Keratinocyte (primary cell): ENCODE measurements around the gene COL25A1. TPM values are rescaled to one million over a fixed set of nuclear protein-coding genes. Genes with fewer than 3 reads are reported as not detected.

ENCODE experiments used
- DNase-seq: peaks from one replicate; pipeline ENCODE4 v3.0.0-alpha.2; 2011; ENCODE audit warnings: low read depth, missing footprints, low spot score
- FAIRE-seq: peaks from 2 replicates; lab custom pipeline; 2011; peaks lifted over from hg19 to GRCh38; lab: Jason Lieb, UNC
- H2AFZ ChIP-seq: 2 replicates; pipeline ENCODE4 v1.6.0; 2012; ENCODE audit warnings: low read length, control low read depth, inconsistent platforms; ENCODE audit not compliant: control insufficient read depth
- H3K27ac ChIP-seq: 2 replicates; pipeline ENCODE4 v1.5.1; 2011; ENCODE audit warnings: low read length; ENCODE audit not compliant: control insufficient read depth, insufficient read depth
- H3K27me3 ChIP-seq: 3 replicates; pipeline ENCODE4 v1.6.0; 2011; ENCODE audit warnings: low read length; ENCODE audit not compliant: control insufficient read depth, insufficient read depth; ENCODE audit errors: extremely low read depth
- H3K36me3 ChIP-seq, 2 experiments: 2 replicates in 1 of 2; 3 replicates in 1 of 2; pipeline ENCODE4 v1.5.1; 2011; ENCODE audit warnings: low read length in 2 of 2, mild to moderate bottlenecking in 1 of 2; ENCODE audit not compliant: control insufficient read depth in 2 of 2, insufficient read depth in 2 of 2; ENCODE audit errors: extremely low read depth in 1 of 2
- H3K4me1 ChIP-seq: 3 replicates; pipeline ENCODE4 v1.5.1; 2011; ENCODE audit warnings: low read length; ENCODE audit not compliant: control insufficient read depth, insufficient read depth; ENCODE audit errors: extremely low read depth
- H3K4me2 ChIP-seq: 3 replicates; pipeline ENCODE4 v1.6.0; 2011; ENCODE audit warnings: low read depth, low read length; ENCODE audit not compliant: control insufficient read depth, insufficient read depth; ENCODE audit errors: extremely low read depth
- H3K4me3 ChIP-seq, 3 experiments: fragments of 200-600 bp in 1 of 3; sonication (generic) in 1 of 3; 2 replicates in 2 of 3; 3 replicates in 1 of 3; pipeline ENCODE4 v1.5.1; 2011 to 2016; ENCODE audit warnings: low read length in 3 of 3, mild to moderate bottlenecking in 3 of 3, control low read depth in 2 of 3, inconsistent platforms in 1 of 3, low read depth in 1 of 3, mixed read lengths in 1 of 3, mixed run types in 1 of 3, moderate library complexity in 1 of 3; ENCODE audit not compliant: control insufficient read depth in 2 of 3, insufficient read depth in 2 of 3; ENCODE audit errors: extremely low read depth in 1 of 3
- H3K79me2 ChIP-seq: 2 replicates; pipeline ENCODE4 v1.6.0; 2012; ENCODE audit warnings: low read length; ENCODE audit not compliant: control insufficient read depth, insufficient read depth
- H3K9ac ChIP-seq: 3 replicates; pipeline ENCODE4 v1.6.0; 2011; ENCODE audit warnings: low read length; ENCODE audit not compliant: control insufficient read depth, insufficient read depth; ENCODE audit errors: extremely low read depth
- H3K9me1 ChIP-seq: 3 replicates; pipeline ENCODE4 v1.6.0; 2011; ENCODE audit warnings: low read length; ENCODE audit not compliant: control insufficient read depth, insufficient read depth; ENCODE audit errors: extremely low read depth
- H3K9me3 ChIP-seq: 2 replicates; pipeline ENCODE4 v1.5.1; 2012; ENCODE audit warnings: low read depth, low read length; ENCODE audit not compliant: control insufficient read depth
- H4K20me1 ChIP-seq: 3 replicates; pipeline ENCODE4 v1.6.0; 2011; ENCODE audit warnings: low read length; ENCODE audit not compliant: control insufficient read depth, insufficient read depth; ENCODE audit errors: extremely low read depth
- EZH2 ChIP-seq: IDR thresholded peaks from one replicate; pipeline ENCODE4 v1.6.1; 2012; ENCODE audit warnings: inconsistent platforms, mild to moderate bottlenecking, low read length, moderate library complexity
- dilution Hi-C: fragments of 300-500 bp; cut with MboI; formaldehyde crosslinking; loops from one replicate; pipeline ENCODE4 v1.7.0; 2020; ENCODE audit warnings: low sequenced_read_pairs; ENCODE audit not compliant: extremely low pct_ligation_motif_present
- polyA plus RNA-seq, 5 experiments: library from polyadenylated mRNA; depleted of rRNA in 3 of 5; stranded (reverse) in 3 of 5; stranded (forward) in 1 of 5; unstranded in 1 of 5; fragments of >200 nt; gene quantifications; 1 replicate in 1 of 5; 2 replicates in 3 of 5; 3 replicates in 1 of 5; pipeline versions ENCODE4 v1.2.1 to v1.2.3, GENCODE V29; 2011 to 2012; ENCODE audit warnings: missing spikeins in 2 of 5, low read depth in 1 of 5, low replicate concordance in 1 of 5
- TF ChIP-seq, protein P1 (sequence below), 3 experiments: IDR thresholded peaks in 1 of 3; conservative IDR thresholded peaks in 1 of 3; optimal IDR thresholded peaks in 1 of 3; 2 replicates in 2 of 3; 3 replicates in 1 of 3; pipeline versions ENCODE3 to v1.5.1; 2011; ENCODE audit warnings: low read length in 3 of 3, mild to moderate bottlenecking in 3 of 3, moderate library complexity in 2 of 3, control low read depth in 1 of 3, inconsistent platforms in 1 of 3; ENCODE audit not compliant: insufficient read depth in 2 of 3; ENCODE audit errors: extremely low read depth in 1 of 3

The COL25A1 gene
- polyA plus RNA-seq, 1 donor (not counting 4 experiments of a cell fraction or from before 2014, with no cell fraction given) = not detected

DNA sequence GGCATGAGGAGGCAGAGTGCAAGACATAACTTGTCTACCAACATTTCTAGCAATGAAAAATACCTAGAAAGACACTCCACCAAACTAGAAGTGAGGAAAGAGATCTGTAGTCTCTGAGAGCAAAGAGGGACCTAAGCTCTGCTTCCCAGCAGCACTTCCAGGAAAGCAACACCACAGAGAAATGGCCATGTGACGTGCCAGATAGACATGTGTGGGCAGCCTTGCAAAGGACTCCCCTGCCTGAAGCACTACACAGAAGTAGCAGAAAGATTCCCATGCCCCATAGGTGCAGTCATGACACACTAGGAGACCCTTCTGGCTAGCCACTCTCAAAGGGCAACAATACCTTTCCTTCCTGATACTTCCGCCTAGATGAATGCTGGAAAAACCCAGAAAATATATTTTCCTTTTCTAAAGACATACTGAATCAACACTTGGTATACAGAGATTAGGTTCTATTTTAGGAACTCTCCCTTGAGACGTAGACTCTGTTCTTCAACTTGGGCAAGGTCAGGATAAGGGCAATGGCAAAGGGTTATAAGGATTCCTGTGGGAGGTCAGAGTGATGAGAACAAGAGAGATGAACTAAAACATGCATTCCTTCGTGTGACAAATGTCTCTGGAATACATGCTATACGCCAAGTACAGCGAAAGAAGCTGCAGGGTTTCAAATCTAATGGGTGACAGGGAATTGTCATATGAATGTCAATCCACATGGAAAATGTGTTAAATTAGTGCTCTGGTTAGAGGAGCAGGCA lies 352.1 kb downstream of the COL25A1 start:
- Histone ChIP-seq H2AFZ (no peak overlapping the region), H3K79me2 (no peaks in the 10 kb centered on the region), H3K4me1 (no peaks in the 10 kb centered on the region), H3K36me3 (no peaks in the 10 kb centered on the region), H3K9ac (no peak overlapping the region), H4K20me1 (no peaks in the 10 kb centered on the region), H3K9me3 (no peaks in the 10 kb centered on the region), H3K4me3 (no peak overlapping the region), H3K27me3 (peaks cover 7% of the 10 kb centered on the region), H3K4me2 (no peak overlapping the region), H3K27ac (no peak overlapping the region), H3K9me1 (no peaks in the 10 kb centered on the region)
- DNase-seq = no peak
- dilution Hi-C loops = no loop called here
- FAIRE-seq = no peak
- no peak for TF ChIP-seq EZH2
- TF ChIP-seq, protein P1, sequence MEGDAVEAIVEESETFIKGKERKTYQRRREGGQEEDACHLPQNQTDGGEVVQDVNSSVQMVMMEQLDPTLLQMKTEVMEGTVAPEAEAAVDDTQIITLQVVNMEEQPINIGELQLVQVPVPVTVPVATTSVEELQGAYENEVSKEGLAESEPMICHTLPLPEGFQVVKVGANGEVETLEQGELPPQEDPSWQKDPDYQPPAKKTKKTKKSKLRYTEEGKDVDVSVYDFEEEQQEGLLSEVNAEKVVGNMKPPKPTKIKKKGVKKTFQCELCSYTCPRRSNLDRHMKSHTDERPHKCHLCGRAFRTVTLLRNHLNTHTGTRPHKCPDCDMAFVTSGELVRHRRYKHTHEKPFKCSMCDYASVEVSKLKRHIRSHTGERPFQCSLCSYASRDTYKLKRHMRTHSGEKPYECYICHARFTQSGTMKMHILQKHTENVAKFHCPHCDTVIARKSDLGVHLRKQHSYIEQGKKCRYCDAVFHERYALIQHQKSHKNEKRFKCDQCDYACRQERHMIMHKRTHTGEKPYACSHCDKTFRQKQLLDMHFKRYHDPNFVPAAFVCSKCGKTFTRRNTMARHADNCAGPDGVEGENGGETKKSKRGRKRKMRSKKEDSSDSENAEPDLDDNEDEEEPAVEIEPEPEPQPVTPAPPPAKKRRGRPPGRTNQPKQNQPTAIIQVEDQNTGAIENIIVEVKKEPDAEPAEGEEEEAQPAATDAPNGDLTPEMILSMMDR (optimal IDR thresholded peaks at IDR 0.05 in 1 of 3, IDR thresholded peaks at IDR 0.05 in 1 of 3, conservative IDR thresholded peaks at IDR 0.05 in 1 of 3; ENCODE audit: extremely low read depth in 1 of 3, insufficient read depth in 2 of 3, low read length in 3 of 3) = no peak

DNA sequence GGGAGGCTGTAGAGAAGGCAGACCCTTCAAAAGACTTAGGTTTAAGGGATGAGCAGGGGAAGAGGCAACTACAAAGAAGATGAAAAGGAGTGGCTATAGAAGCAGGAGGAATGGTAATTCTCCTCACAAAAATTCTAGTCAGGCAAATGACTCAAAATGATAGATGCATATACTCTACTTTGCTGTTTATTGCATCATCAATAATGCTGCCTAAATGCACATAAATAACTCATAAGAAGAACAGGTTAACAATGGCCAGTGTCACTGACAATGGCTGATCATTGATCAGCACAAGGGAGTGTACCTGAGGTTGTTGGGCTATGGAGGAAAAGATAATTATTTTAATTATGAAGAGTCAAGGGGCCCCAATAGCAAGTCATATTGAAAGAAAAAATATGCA lies 354.9 kb downstream of the COL25A1 start:
- H3K9me3 ChIP-seq = no peaks in the 10 kb centered on the region
- H2AFZ ChIP-seq = no peak overlapping the region
- DNase-seq (no peak), FAIRE-seq (no peak)
- H3K4me3 ChIP-seq = no peak overlapping the region
- H3K9ac ChIP-seq = no peak overlapping the region
- peaks cover 17% of the 10 kb centered on the region for H3K27me3 ChIP-seq
- no peak overlapping the region for H3K27ac ChIP-seq
- dilution Hi-C loops = no loop called here
- H3K79me2 ChIP-seq = no peaks in the 10 kb centered on the region
- no peaks in the 10 kb centered on the region for H3K4me1 ChIP-seq
- no peak overlapping the region for H3K4me2 ChIP-seq
- H4K20me1 ChIP-seq = no peaks in the 10 kb centered on the region
- H3K36me3 ChIP-seq = no peaks in the 10 kb centered on the region
- TF ChIP-seq, protein P1 (optimal IDR thresholded peaks at IDR 0.05 in 1 of 3, IDR thresholded peaks at IDR 0.05 in 1 of 3, conservative IDR thresholded peaks at IDR 0.05 in 1 of 3; ENCODE audit: extremely low read depth in 1 of 3, insufficient read depth in 2 of 3, low read length in 3 of 3) = no peak
- TF ChIP-seq EZH2 = no peak
- H3K9me1 ChIP-seq = no peaks in the 10 kb centered on the region
